Ovary (tissue), 9 donors: ENCODE results near the gene ZNF750. TPM values are rescaled to one million over a fixed set of nuclear protein-coding genes. Genes with fewer than 3 reads are reported as not detected.

ENCODE experiments used
- DNase-seq, 5 donors: peaks; one replicate each; pipeline ENCODE4 v3.0.0-alpha.2; 2019 to 2020
- H3K27ac ChIP-seq, 2 donors: fragments of 200-600 bp; one replicate each; pipeline versions ENCODE4 v1.5.1 to v1.8.0; 2019 to 2022
- H3K27me3 ChIP-seq: fragments of 200-600 bp; one replicate; pipeline ENCODE4 v1.8.0; 2022
- H3K36me3 ChIP-seq: fragments of 200-600 bp; sonication (generic); one replicate; pipeline ENCODE4 v1.5.1; 2019
- H3K4me1 ChIP-seq: one replicate; pipeline ENCODE4 v1.8.1; 2013; ENCODE audit warnings: mild to moderate bottlenecking, moderate library complexity; ENCODE audit not compliant: insufficient read depth
- H3K4me3 ChIP-seq: fragments of 200-600 bp; sonication (generic); one replicate; pipeline ENCODE4 v1.5.1; 2017
- H3K9me3 ChIP-seq, 2 donors: fragments of 200-600 bp in 1 of 2; sonication (generic) in 1 of 2; one replicate each; pipeline versions ENCODE4 v1.5.1 to v1.8.1; 2013 to 2019; ENCODE audit warnings: mild to moderate bottlenecking in 1 of 2, moderate library complexity in 1 of 2
- EP300 ChIP-seq: sonication (generic); formaldehyde crosslinking; IDR thresholded peaks from one replicate; pipeline ENCODE4 v1.6.1; 2017; ENCODE audit warnings: antibody characterized with exemption
- POLR2A ChIP-seq: fragments of 450-650 bp; IDR thresholded peaks from one replicate; pipeline ENCODE4 v1.6.1; 2017; ENCODE audit warnings: antibody characterized with exemption, mild to moderate bottlenecking, moderate library complexity
- WGBS, 3 donors: extraction: QIAGEN DNeasy Blood & Tissue Kit in 1 of 3; methylation state at CpG; one replicate each; pipeline versions ENCODE4 v1.1.5 to v1.1.7; 2013 to 2017; 5-methylcytosine and 5-hydroxymethylcytosine counted together
- intact Hi-C, 4 donors: fragments of 100-400 bp; cut with DNase I; formaldehyde crosslinking; loops; one replicate each; pipeline versions ENCODE4 v1.11.0 to v1.15.1; 2022 to 2023
- polyA plus RNA-seq, 2 donors: library from polyadenylated mRNA; stranded (reverse); fragments of 200-250 nt in 1 of 2; fragments of 350-450 nt in 1 of 2; fragmentation: Illumina TruSeq in 1 of 2; extraction: RNeasy Lipid Tissue Mini Kit (QIAGEN cat#74804) in 1 of 2; gene quantifications; one replicate each; pipeline ENCODE4 v1.2.3, GENCODE V29; 2013 to 2014
- total RNA-seq, 7 donors: library from RNA; depleted of rRNA in 2 of 7; stranded (reverse); fragments of >200 nt in 2 of 7; fragmentation: NEBNext Ultra II Directional in 3 of 7; extraction: Animal tissue kit (Norgen Biotek cat#: 25700) in 3 of 7; gene quantifications; one replicate each; pipeline versions ENCODE4 v1.1.0 to v1.2.4, GENCODE V29; 2016 to 2023
- TF ChIP-seq, protein P1 (sequence below), 3 donors: fragments of 450-650 bp in 2 of 3; fragments of 200-600 bp in 1 of 3; IDR thresholded peaks; one replicate each; pipeline versions ENCODE4 v1.5.1 to v1.8.0; 2016 to 2022; ENCODE audit warnings: antibody characterized with exemption in 3 of 3, mild to moderate bottlenecking in 1 of 3
- donor health status: DM: no; HTN: no; CAD: no; lungs with moderate emphysema.
- donor health status: DM: no; HTN: no; CAD: no.
- donor health status: Bipolar disorder and iron deficiency.
- donor health status: DM: yes; HTN: yes; CAD: no.
- donor health status: DM: no; HTN: no; CAD: no.
- donor health status: DM: yes; HTN: yes; CAD: no.

ZNF750 gene
- total and polyA plus RNA-seq, 9 donors = 0.02 TPM; not detected in 8

DNA sequence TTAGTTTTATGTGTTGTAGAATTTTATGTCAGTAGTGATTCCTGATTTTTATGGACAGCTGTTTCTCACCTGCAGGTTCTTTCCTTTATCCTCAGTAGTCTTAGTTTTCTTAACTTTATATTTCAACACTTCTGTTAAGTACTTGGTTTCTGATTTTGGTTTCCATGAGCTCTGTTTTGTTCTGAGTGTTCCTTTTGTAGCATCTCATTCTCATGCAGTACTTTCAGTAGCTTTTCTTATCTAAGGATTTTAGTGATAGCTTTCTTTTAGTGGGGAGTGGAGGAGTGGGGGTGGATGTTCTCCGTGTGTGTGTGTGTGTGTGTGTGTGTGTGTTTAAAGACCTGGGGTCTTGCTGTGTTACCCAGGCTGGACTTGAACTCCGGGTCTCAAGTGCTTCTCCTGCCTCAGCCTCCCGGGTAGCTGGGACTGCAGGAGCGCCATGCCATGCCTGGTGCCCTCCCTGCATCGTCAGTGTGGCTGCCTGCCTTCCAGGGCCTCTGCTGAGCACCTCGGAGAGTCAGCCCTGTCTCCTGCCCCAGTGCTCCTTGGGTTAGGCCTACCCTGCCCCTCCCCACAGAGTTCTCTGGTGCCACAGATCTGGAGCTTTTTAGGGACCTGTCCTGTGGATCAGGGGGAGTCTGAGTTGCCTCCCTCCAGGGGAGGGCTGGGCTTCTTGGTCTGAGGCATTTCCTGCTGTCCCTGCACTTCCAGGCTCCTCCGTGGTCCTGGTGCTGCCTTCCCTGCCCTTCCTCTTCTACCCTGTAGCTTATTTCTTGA lies 4.3 kb upstream of the ZNF750 start:
- H3K4me3 ChIP-seq = no peak overlapping the region
- no peaks in the 10 kb centered on the region for H3K9me3 ChIP-seq
- H3K27me3 ChIP-seq = no peaks in the 10 kb centered on the region
- intact Hi-C loops = no loop called here
- TF ChIP-seq POLR2A = no peak
- TF ChIP-seq EP300 = no peak
- TF ChIP-seq, protein P1, sequence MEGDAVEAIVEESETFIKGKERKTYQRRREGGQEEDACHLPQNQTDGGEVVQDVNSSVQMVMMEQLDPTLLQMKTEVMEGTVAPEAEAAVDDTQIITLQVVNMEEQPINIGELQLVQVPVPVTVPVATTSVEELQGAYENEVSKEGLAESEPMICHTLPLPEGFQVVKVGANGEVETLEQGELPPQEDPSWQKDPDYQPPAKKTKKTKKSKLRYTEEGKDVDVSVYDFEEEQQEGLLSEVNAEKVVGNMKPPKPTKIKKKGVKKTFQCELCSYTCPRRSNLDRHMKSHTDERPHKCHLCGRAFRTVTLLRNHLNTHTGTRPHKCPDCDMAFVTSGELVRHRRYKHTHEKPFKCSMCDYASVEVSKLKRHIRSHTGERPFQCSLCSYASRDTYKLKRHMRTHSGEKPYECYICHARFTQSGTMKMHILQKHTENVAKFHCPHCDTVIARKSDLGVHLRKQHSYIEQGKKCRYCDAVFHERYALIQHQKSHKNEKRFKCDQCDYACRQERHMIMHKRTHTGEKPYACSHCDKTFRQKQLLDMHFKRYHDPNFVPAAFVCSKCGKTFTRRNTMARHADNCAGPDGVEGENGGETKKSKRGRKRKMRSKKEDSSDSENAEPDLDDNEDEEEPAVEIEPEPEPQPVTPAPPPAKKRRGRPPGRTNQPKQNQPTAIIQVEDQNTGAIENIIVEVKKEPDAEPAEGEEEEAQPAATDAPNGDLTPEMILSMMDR (IDR thresholded peaks at IDR 0.05) = no peak
- 64 to 69% (median 65%) methylated on average over 4 to 7 of the region's 7 CpGs for WGBS, 3 donors
- peak in 1 of 5 donors; percentile 21 for DNase-seq
- H3K36me3 ChIP-seq = no peaks in the 10 kb centered on the region
- no peak overlapping the region for H3K27ac ChIP-seq
- H3K4me1 ChIP-seq = no peaks in the 10 kb centered on the region

DNA sequence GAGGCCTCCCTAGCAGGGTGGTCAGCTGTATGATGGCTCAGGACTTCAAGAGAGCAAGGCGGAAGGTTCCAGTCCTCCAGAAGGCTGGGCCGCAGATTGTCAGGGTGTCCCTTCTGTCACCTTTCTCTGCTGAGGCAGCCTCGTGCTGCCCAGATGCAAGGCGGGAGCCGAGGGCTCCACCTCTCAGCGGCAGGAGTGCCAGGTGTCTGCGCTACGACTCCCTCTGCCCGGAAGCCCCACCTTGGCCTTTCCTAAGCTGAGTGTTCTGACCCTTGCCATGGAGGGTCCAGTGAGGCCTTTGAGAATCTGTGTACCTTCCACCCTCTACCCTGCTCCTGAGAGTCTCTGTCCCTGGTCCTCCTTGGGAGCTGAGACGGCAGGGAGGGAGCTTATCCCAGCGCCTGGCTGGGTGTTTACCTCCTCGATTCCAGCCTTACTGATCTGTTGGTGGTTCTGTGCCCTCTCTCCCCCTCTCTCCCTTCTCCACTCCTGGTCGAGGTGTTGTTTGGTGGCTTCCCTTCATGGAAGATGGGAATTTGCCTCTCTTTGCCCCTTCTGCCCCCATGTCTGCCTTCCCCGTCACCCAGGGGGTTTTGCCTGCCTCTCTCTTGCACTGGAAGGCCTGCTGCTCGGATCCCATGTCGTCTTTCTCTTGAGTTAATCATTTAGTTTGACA lies 2.2 kb upstream of the ZNF750 start:
- Histone ChIP-seq H3K4me1 (peaks cover 3% of the 10 kb centered on the region), H3K36me3 (no peaks in the 10 kb centered on the region), H3K27ac (no peak overlapping the region), H3K9me3 (no peaks in the 10 kb centered on the region), H3K4me3 (no peak overlapping the region), H3K27me3 (no peaks in the 10 kb centered on the region)
- peak in 2 of 5 donors; percentile 11 to 19 for DNase-seq
- WGBS, 3 donors = 86 to 91% (median 91%) methylated on average over 16 of the region's 16 CpGs
- no peak for TF ChIP-seq POLR2A
- no peak for TF ChIP-seq EP300
- TF ChIP-seq, protein P1 (IDR thresholded peaks at IDR 0.05) = no peak
- intact Hi-C loops = no loop called here

GRCh38 chr17:82840431-82840831 lies 609 bp upstream of the ZNF750 start:
- Histone ChIP-seq H3K4me1 (peaks cover 3% of the 10 kb centered on the region), H3K4me3 (no peak overlapping the region), H3K36me3 (no peaks in the 10 kb centered on the region), H3K27ac (no peak overlapping the region), H3K9me3 (no peaks in the 10 kb centered on the region), H3K27me3 (no peaks in the 10 kb centered on the region)
- 92 to 99% (median 92%) methylated on average over 11 to 12 of the region's 12 CpGs for WGBS, 3 donors
- TF ChIP-seq POLR2A (no peak), EP300 (no peak)
- TF ChIP-seq, protein P1 (IDR thresholded peaks at IDR 0.05) = no peak
- peak in 2 of 5 donors; percentile 13 to 26 for DNase-seq
- intact Hi-C loops = no loop called here

DNA sequence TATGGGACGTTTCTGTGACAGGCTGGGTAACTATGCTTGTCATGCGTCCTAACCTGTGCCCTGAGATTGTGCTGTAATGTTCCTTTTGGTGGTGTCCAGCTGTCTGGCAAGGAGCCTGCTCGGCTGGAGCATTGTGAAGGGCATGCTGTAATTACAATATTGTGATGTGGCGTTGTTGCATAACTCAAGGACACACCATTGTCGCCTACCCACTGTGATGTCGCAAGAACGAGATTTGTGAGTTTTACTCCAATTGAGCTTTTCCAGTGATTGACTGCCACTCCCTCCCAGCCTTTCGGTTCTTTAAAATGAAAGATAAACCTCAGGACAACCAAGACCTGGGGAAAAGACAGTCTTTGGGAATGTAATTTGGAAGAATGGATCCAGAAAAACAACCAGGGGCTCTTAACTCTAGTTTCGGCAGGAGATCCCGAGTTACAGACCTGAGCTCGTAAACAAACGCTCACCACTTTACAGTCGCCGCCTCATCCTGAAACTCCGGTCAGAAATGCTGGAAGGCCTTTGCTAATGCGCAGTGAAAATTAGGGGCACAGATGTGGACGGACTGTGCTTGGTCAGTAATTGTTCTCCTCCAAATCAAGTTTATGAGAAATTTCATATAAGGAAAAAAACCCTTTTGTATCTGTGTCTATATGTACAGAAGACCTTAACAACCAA lies 1.3 kb downstream of the ZNF750 start:
- WGBS, 3 donors = 81 to 87% (median 86%) methylated on average over 17 of the region's 17 CpGs
- H3K27ac ChIP-seq = no peak overlapping the region

More for the DNA sequence above, 1.3 kb downstream of the ZNF750 start:
- H3K4me3 ChIP-seq = no peak overlapping the region
- H3K4me1 ChIP-seq = peaks cover 3% of the 10 kb centered on the region
- H3K9me3 ChIP-seq = no peaks in the 10 kb centered on the region
- DNase-seq = peak in 1 of 5 donors; percentile 37
- intact Hi-C loops = no loop called here
- H3K36me3 ChIP-seq = no peaks in the 10 kb centered on the region
- no peaks in the 10 kb centered on the region for H3K27me3 ChIP-seq
- TF ChIP-seq, protein P1 (IDR thresholded peaks at IDR 0.05) = no peak
- TF ChIP-seq POLR2A (no peak), EP300 (no peak)
